Activated gamma-delta T cell (primary cell): ENCODE results near the gene OTX1.

ENCODE experiments used
- DNase-seq: peaks from one replicate; lab custom pipeline; 2025; lab: John Stamatoyannopoulos, UW

OTX1 gene

GRCh38 chr2:63047321-63048279 is 3.0 kb upstream of the OTX1 start:
- DNase-seq = no peak

- DNase-seq = no peak
Observed at GRCh38 chr2:63048367-63049171, 2.1 kb upstream of the OTX1 start.

GRCh38 chr2:63049211-63049969 is 1.2 kb upstream of the OTX1 start:
- DNase-seq = no peak

- DNase-seq = no peak
Observed at GRCh38 chr2:63049970-63050333, 678 bp upstream of the OTX1 start.

GRCh38 chr2:63051042-63051794 is 588 bp downstream of the OTX1 start:
- no peak for DNase-seq

- DNase-seq = no peak
Observed at GRCh38 chr2:63051795-63052333, 1.2 kb downstream of the OTX1 start.

- no peak for DNase-seq
Observed at GRCh38 chr2:63052411-63053080, 1.9 kb downstream of the OTX1 start.

GRCh38 chr2:63053081-63053888 is 2.7 kb downstream of the OTX1 start:
- no peak for DNase-seq

GRCh38 chr2:63053889-63054602 is 3.4 kb downstream of the OTX1 start:
- DNase-seq = no peak

- DNase-seq = no peak
Observed at GRCh38 chr2:63054841-63055225, 4.2 kb downstream of the OTX1 start.

GRCh38 chr2:63055226-63056106 is 4.8 kb downstream of the OTX1 start:
- no peak for DNase-seq

- DNase-seq = no peak
Observed at GRCh38 chr2:63056107-63057050, 5.7 kb downstream of the OTX1 start.

- no peak for DNase-seq
Observed at GRCh38 chr2:63057249-63058143, 6.9 kb downstream of the OTX1 start.

- DNase-seq = no peak
Observed at GRCh38 chr2:63058144-63058920, 7.7 kb downstream of the OTX1 start.
